ENCODE results near the gene TUBB3. TPM values are rescaled to one million over a fixed set of nuclear protein-coding genes. Genes with fewer than 3 reads are reported as not detected.

TUBB3 gene
- total RNA-seq, 1 experiment from 2014 or later = 159 TPM

GRCh38 chr16:89957216-89957785 is 34.2 kb downstream of the TUBB3 start:
- intact Hi-C loops (cut with micrococcal nuclease) = no loop called here
- Histone ChIP-seq H3K36me3 (ENCODE audit: low read depth, low read length) (no peaks in the 10 kb centered on the region), H3K27ac (ENCODE audit: low read length) (no peak overlapping the region), H3K27me3 (ENCODE audit: low read length) (no peaks in the 10 kb centered on the region), H3K79me2 (ENCODE audit: low read length) (no peaks in the 10 kb centered on the region), H3F3A (ENCODE audit: low read length, unreplicated experiment) (no peaks in the 10 kb centered on the region), H3K4me1 (ENCODE audit: insufficient read depth, low read length) (no peaks in the 10 kb centered on the region), H3K4me3 (ENCODE audit: low read length) (no peak overlapping the region), H2AFZ (ENCODE audit: low read length) (no peak overlapping the region), H3K9ac (ENCODE audit: low read length) (no peak overlapping the region), H3K9me2 (replicated peaks; ENCODE audit: low read length) (no peaks in the 10 kb centered on the region), H4K20me1 (ENCODE audit: low read length) (no peaks in the 10 kb centered on the region), H3K9me3 (ENCODE audit: low read length) (no peaks in the 10 kb centered on the region), H3K4me2 (ENCODE audit: low read length) (no peak overlapping the region)
- CTCF ChIA-PET = no interaction called here
- POLR2A ChIA-PET (ENCODE audit: unreplicated experiment) = no interaction called here
- no peak for ATAC-seq
- BruUV-seq (replicated peaks) = no TSS peak
- DNase-seq = no peak
- TF ChIP-seq EZH2 (IDR thresholded peaks at IDR 0.05; ENCODE audit: low read length, unreplicated experiment) (no peak), EZH2phosphoT487 (IDR thresholded peaks at IDR 0.05; ENCODE audit: borderline replicate concordance, low read length) (no peak), CTCF (conservative IDR thresholded peaks at IDR 0.05; ENCODE audit: low read depth, low read length) (no peak)

GRCh38 chr16:89958068-89958467 is 34.9 kb downstream of the TUBB3 start:
- intact Hi-C loops (cut with micrococcal nuclease) = no loop called here
- Histone ChIP-seq H3K79me2 (ENCODE audit: low read length) (no peaks in the 10 kb centered on the region), H4K20me1 (ENCODE audit: low read length) (no peaks in the 10 kb centered on the region), H3K27me3 (ENCODE audit: low read length) (no peaks in the 10 kb centered on the region), H3K9me3 (ENCODE audit: low read length) (no peaks in the 10 kb centered on the region), H3F3A (ENCODE audit: low read length, unreplicated experiment) (no peaks in the 10 kb centered on the region), H3K27ac (ENCODE audit: low read length) (no peak overlapping the region), H3K4me2 (ENCODE audit: low read length) (no peak overlapping the region), H3K4me1 (ENCODE audit: insufficient read depth, low read length) (no peaks in the 10 kb centered on the region), H3K9me2 (replicated peaks; ENCODE audit: low read length) (no peaks in the 10 kb centered on the region), H3K36me3 (ENCODE audit: low read depth, low read length) (no peaks in the 10 kb centered on the region), H3K4me3 (ENCODE audit: low read length) (no peak overlapping the region), H3K9ac (ENCODE audit: low read length) (no peak overlapping the region), H2AFZ (ENCODE audit: low read length) (no peak overlapping the region)
- DNase-seq = peak; percentile 33
- CTCF ChIA-PET = no interaction called here
- TF ChIP-seq CTCF (conservative IDR thresholded peaks at IDR 0.05; ENCODE audit: low read depth, low read length) (no peak), EZH2 (IDR thresholded peaks at IDR 0.05; ENCODE audit: low read length, unreplicated experiment) (no peak), EZH2phosphoT487 (IDR thresholded peaks at IDR 0.05; ENCODE audit: borderline replicate concordance, low read length) (no peak)
- POLR2A ChIA-PET (ENCODE audit: unreplicated experiment) = no interaction called here
- ATAC-seq = peak; percentile 71; the same call in 1 of the 2 replicates
- no TSS peak for BruUV-seq (replicated peaks)

GRCh38 chr16:89958596-89958995 is 35.5 kb downstream of the TUBB3 start:
- Histone ChIP-seq H3K9ac (ENCODE audit: low read length) (no peak overlapping the region), H3F3A (ENCODE audit: low read length, unreplicated experiment) (no peaks in the 10 kb centered on the region), H4K20me1 (ENCODE audit: low read length) (no peaks in the 10 kb centered on the region), H3K27ac (ENCODE audit: low read length) (no peak overlapping the region), H3K4me2 (ENCODE audit: low read length) (no peak overlapping the region), H3K27me3 (ENCODE audit: low read length) (no peaks in the 10 kb centered on the region), H3K79me2 (ENCODE audit: low read length) (no peaks in the 10 kb centered on the region), H3K4me1 (ENCODE audit: insufficient read depth, low read length) (no peaks in the 10 kb centered on the region), H3K4me3 (ENCODE audit: low read length) (no peak overlapping the region), H3K9me2 (replicated peaks; ENCODE audit: low read length) (no peaks in the 10 kb centered on the region), H2AFZ (ENCODE audit: low read length) (no peak overlapping the region), H3K9me3 (ENCODE audit: low read length) (no peaks in the 10 kb centered on the region), H3K36me3 (ENCODE audit: low read depth, low read length) (no peaks in the 10 kb centered on the region)
- CTCF ChIA-PET = no interaction called here
- intact Hi-C loops (cut with micrococcal nuclease) = no loop called here
- TF ChIP-seq EZH2 (IDR thresholded peaks at IDR 0.05; ENCODE audit: low read length, unreplicated experiment) (no peak), CTCF (conservative IDR thresholded peaks at IDR 0.05; ENCODE audit: low read depth, low read length) (no peak), EZH2phosphoT487 (IDR thresholded peaks at IDR 0.05; ENCODE audit: borderline replicate concordance, low read length) (no peak)
- no TSS peak for BruUV-seq (replicated peaks)
- ATAC-seq (no peak), DNase-seq (no peak)
- POLR2A ChIA-PET (ENCODE audit: unreplicated experiment) = no interaction called here
